Germinal center (tissue), 1 donor: ENCODE results near the gene CIB2.
"Not testable (repeated sequence)": the region's sequence is repeated elsewhere in the genome, so short reads cannot be mapped to it uniquely, and the experiment has no call there.

Source experiments
- DNase-seq: peaks from one replicate; pipeline ENCODE4 v3.0.0; 2012; ENCODE audit warnings: mixed read lengths, low spot score

Gene CIB2

DNA sequence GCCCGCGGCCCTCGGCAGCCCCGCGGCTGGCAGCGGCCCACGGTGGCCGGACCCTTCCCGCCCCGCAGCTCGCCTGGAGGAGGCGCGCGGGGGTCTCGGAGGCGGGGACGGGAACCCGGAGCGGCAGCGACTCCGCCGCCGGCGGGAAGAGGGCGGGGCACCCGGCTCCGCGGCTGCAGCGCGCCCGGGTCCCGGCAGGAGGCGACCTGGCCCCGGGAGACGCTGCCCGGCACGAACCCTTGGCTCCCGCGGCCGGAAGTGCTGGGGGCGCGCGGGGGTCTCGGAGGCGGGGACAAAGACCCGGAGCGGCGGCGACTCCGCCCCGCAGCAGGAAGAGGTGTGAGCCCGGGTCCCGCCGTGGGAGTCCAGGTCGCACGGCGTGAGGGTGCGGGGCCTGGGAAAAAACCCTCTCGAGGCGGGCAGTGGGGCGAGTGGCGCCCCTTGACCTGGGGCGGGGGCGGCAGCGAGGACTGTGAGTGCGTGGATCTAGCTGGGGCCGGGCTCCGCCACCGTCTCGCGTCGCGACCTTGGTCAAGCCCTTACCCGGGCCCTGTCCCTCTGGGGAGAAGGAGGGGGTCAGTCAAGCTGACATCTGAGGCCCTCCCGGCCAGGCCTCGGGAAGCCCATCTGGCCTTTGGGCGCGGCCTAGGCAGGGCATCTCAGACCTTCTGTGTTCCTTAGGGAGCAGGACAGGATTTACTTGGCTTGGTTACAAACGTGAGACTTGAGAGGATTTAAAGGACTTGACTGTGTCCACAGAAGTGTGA, at the start of gene CIB2:
CIB2 (minus strand) TSS at position 151 of the 767 bp plus-strand sequence. CDS start 230 bp downstream, outside the sequence.
- peak; percentile 92 for DNase-seq

DNA sequence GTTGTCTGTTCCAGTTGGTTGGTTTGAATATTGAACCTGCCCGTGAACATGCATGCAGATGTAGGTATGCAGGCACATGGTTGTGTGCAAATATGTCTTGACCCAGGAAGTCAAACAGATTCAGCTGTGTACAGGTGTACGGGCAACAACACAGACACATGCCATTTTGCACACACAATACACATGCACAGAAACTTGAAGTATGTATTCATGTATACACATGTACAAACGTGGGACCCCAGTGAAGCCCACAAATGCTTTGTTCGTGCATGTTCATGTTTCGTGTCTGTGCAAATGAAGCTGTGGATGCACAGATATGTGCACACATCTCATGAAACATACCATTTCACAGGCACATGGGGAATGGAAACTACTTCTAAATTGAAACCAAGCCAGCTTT, 48.7 kb upstream of the CIB2 start:
- no peak for DNase-seq

DNA sequence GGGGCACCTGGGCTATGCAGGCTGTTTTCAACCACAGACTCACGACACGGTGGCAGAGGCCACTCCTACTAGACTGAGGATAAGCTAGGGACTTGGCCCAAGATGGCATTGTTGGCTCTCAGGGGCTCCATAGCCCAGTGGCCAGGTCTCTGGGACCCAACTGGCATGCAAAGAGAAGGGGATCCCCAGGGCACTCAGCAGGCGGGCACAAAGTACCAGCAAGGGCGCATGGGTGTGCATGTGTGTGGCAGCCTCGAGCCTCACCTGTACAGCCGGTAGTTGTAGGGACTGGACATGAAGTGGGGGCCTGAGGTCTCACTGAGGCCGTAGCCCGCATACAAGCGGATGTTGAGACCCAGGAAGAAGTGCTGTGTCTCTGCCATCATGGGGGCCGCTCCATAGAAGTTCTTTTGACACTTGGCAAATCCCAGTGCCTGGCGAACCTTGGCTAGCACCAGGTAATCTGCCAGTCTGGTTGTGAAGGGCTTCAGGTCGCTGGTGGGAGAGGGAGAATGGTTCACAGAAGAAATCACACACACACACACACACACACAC, 48.1 kb upstream of the CIB2 start:
- DNase-seq = no peak

DNA sequence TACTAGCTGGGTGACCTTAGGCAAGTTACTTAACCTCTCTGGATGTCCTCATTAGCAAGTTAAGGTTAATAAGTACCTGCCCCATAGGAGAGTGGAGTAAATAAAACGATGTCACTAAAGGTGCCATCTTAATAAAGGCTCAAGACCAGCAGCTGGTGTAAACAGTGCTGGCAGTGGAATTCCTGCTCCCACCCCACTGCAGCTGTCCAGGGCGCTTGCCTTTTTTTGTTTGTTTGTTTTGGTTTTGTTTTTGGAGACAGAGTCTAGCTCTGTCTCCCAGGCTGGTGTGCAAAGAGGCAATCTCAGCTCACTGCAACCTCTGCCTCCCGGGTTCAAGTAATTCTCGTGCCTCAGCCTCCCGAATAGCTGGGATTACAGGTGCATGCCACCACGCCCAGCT, 46.8 kb upstream of the CIB2 start:
- DNase-seq = no peak

DNA sequence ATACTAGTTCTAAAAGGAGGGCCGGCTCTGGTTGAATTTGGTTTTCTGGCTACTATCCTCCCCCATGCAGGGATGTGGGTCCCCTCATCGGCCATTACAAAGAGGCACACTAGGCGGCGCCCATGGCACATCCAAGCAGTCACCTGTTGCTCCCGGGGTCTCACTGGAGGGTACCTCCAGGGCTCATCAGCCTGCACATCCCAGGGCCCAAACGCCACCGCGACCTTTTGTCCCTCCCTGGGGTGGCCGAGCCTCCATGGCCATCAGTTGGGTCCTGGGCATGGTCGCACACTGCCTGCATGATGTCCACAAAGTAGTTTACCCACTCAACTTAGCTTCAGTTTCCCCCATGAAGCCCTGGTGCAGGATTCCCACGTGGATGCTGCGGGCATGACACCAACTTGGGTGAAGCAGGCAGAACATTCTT, 46.2 kb upstream of the CIB2 start:
- peak; percentile 52 for DNase-seq

DNA sequence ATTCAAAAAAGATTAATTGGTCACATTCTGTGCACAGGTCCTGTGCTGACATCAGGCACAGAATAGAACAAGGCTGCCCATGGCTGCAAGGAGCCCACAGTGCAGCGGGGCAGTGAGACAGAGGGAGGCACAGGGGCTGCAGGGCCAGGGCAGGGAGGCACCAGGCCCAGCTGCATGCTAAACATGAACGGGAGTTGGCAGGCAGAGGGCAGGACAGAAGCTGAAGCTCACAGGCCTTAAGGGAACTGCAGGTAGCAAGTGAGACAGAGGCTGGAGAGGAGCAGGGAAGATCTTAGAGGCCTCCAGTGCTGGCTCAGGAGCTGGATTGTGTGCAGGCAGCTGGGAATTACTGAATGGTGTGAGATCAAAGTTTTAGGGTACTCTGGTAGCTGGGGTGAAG, 44.1 kb upstream of the CIB2 start:
- DNase-seq = no peak

DNA sequence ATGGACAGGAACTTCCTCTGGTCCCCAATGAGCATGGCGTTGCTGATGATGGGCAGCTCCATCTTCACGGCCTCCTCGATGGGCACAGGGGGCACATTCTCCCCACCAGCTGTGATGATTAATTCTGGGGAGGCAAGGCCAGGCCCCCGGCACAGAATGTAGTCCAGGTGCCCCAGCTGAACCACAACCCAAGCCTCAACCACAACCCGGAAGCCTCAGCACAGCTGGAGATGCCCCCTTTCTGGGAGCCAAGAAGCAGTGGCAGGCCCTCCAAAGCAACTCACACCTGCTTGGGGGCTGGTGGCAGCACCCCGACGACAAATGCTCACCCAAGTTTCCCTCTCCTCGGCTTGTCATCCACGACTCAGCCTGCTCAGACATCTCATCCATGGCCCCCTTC, 43.2 kb upstream of the CIB2 start:
- no peak for DNase-seq

DNA sequence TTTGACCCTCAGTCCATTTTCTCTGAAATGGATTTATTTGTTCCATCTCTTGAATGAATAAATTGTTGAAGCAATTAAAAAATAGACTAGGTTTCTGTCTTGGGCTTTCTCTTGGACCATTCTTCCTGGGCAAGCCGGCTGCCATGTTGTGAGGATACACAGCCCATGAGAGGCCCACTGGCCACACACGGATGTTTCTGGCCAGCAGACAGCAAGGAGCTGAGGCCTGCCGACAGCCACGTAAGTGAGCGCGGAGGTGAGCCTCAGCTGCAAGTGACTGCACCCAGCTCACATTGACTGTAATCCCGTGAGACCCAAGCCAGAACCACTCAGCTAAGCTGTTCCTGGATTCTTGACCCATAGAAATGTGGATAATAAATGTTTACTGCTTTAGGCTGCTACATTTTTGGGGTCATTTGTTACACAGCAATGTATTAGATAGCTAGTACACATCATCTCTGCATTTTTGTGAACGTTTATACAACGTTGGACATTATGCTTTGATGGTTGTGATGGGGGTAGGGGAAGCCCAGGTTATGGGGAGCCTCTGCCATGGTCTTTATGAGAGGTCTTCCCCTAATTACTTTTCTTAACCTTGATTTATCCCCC, 40.7 kb upstream of the CIB2 start:
- no peak for DNase-seq

DNA sequence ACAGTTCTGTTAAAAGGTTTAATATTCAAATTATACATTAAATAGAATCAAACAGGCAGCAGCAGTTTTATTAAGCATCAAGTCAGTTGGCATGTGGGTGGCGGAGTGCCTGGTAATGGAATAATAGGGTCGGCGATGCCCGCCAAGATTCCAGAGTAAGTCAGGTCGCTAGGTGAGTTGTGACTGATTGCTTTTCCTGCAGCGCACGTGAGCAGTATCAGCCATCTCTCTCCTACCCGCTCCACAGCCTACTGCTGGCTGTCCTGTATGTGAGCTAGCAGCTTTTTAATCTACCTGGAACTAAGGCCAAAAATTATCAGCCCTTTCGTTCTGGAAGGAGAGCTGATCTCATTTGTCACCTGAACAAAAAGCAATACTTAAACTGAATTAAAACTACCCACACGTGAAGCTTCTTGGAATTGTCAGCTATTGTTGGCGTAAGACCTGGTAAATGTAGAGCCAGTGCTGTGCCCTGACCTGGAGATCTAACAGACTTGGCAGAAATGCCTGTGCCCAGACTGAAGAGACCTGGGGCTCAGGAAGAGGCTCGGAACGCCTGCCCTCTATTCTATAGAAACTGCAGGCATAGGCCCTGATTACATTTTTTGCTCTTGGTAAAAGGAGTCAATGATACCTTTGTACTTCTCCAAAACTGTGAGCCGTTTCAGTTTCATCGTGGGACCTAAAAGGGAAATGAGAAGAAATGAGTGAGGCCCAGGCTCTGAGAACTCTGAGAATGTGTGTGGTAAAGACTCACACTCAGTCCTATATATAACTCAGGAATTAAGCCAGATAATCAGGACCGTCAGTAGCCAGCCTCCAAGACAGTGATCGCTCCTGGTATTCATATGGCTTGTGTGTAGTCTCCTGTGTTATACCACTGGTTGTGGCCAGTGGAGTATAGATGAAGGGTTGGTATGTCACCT, 39.9 kb upstream of the CIB2 start:
- DNase-seq = no peak

DNA sequence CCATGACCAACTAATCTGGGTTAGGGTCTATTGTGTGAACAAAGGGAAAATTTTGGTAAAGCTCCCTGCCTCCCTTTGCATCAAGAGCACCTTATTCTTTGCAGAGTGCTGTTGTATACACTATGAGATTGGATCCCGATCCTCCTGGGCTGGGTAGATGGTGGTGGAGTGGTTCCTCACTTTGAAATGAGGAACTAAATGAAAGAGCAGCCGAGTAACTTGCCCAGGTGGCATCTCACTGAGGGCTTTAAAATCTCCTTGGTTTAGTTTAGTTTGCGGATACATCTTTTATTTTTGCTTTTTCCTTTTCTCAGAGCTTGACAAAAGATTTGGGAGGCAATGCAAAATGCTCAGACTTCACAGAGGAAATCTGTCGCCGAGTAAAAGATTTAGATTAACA, 37.4 kb upstream of the CIB2 start:
- no peak for DNase-seq

DNA sequence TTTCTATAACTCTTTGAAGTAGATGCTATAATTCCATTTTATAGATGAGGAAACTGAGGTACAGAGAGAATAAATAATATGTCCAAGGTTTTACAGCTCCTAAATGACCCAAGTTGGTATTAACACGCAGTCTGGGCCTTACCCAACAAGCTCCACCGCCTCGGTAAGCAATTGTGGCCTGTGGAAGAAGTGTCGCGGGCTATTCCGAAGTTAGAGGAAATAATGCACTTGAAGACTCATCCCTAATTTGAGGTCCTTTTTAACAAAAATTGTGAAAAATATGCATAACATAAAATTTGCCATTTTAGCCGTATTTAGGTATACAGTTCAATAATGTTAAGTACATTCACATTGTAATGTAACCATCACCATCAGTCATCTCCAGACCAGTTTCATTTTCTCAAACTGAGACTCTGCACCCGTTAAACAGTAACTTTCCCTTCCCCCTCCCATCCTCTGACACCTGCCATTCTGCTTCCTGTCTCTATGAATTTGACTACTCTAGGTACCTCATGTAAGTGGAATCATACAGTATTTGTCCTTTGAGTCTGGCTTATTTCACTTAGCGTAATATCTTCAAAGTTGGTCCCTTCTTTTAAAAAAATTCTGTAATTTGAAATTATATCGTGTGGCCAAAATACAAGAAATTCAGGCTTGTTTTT, 36.1 kb upstream of the CIB2 start:
- no peak for DNase-seq

DNA sequence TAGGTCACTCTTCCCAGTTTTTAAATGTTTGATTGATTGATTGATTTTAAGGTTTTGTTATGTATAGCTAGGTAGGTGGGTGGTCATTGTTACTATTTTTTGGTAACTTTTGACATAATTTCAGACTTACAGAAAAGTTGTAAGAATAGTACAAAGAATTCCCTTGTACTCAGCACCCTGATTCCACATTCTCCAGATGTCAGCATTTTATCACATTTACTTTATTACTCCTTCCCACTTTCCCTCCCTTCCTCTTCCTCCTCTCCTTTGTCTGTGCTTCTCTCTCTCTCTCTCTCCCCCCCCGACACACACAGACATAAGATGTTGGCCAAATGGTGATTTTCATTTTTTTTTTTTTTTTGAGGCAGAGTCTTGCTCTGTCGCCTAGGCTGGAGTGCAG, 32.8 kb upstream of the CIB2 start:
- no peak for DNase-seq

DNA sequence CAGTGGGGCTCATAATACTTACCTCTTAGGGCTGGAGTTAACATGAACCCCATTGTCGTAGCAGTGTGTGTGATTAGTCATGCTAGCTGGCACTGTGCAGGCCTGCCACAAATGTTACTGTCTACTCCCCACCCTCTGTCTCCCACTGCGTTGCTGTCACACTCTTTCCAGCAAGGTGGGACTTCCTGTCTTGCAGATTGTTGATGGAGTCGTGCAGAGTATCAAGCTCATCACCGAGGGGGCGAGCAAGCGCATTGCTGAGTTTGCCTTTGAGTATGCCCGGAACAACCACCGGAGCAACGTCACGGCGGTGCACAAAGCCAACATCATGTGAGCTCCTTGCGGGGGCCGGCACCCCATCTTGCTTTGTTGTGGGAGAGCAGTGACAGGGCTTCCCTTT, 30.8 kb upstream of the CIB2 start:
- no peak for DNase-seq

DNA sequence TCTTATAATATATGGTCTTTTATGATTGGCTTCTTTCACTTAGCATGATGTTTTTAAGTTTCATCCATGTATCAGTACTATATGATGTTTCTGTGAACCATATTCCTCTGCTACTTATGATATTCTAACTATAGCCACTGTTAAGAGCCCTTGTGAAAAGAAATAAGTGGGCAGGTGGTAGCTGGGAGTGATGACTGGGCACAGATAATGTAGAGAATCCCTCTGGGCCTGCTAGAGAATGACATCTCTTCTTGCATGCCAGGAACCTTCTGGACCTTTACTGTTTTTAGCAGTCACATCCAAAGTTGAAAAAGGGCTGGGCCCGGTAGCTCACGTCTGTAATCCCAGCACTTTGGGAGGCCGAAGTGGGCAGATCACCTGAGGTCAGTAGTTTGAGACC, 28.1 kb upstream of the CIB2 start:
- DNase-seq = no peak

DNA sequence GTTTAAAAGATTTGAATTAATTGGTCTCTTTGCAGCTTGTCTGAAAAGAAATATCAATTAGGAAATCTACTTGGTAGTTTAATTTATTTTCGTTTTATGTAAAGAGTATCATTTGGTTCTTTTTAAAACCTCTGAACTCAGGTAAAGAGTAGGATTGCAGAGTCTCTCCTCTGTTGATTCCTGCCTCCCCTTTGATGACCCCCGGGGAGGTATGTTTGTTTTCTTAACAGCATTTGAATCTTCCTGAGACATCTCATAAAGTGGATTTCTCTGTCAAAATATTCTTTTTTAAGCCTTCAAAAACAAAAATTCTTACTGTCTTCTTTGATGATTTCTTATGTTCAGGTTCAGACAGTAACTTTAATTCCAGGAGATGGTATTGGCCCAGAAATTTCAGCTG, 26.0 kb upstream of the CIB2 start:
- DNase-seq = no peak

DNA sequence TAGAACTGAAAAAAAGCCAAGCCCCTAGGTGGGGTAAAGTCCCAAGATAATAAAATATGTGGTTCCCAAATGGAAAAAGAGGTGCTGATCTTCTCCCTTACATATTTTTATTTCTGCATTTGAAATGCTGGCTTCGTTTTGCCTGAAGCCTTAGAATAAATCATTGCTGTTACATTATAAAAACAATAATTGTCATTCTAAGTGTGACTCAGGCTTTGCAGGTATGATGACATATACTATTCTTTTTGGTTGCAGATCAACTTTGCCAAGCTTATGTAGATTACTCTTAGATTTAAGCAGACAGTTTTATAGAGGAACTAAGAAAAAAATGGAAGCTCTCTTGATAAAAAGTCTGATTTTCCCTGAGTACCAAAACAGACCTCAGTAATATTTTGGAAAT, 25.4 kb upstream of the CIB2 start:
- no peak for DNase-seq

DNA sequence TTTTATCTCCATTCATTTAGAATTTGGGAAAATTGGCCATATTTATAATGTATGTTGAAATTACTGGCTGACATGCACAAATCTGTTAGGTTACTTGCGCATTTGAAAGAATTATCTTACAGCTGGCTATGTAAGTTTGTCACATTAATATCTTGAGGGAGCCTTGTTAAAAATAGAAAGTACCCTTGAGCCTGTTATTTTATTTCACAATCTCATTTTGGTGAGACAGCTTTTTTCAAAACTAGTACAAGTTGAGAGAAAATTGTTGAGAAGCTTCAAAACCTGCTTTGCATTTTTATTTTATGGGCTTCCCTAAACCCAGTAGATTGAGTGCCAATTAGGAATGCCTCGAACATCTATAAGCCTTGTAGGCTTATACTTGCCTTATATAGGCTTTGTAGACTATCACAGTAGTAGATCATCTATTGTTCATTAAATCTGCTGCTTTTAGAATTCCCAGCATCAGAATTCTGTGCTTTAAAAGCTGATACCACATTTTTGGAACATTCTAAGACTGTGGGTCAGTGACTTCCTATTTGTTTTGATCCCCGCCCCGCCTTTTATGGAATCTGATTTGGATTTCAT, 24.2 kb upstream of the CIB2 start:
- no peak for DNase-seq

DNA sequence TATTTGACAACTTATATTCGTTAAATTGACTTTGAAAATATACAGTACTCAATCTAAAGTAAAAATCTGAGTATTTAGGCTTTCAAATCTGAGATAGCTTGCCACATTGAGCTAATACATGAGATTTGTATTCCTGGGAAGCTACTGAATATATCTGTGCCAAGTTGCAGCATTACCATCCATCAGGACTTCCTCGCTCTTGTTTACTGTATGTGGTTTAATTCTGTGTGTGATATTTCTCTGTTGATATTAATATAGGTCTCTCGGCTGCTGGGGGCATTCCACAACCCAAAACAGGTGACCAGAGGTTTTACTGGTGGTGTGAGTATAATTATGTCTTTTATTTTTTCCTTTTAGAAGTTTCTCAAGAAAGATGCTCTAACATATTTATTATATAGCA, 23.7 kb upstream of the CIB2 start:
- DNase-seq = no peak

DNA sequence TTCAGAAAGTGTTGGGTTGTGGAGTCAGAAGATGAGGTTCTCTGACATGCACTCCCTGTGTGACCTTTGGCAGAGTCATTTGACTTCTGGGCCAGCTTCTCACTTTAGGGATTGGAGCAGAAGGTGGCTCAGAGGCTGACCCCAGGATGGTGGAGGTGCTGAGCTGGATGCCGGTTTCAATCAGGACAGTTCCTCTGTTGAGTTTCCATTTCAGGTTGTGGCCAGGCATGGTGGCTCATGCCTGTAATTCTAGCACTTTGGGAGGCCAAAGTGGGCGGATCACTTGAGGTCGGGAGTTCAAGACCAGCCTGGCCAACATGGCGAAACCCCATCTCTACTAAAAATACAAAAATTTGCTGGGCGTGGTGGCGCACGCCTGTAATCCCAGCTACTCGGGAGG, 19.8 kb upstream of the CIB2 start:
- not testable (repeated sequence) for DNase-seq

DNA sequence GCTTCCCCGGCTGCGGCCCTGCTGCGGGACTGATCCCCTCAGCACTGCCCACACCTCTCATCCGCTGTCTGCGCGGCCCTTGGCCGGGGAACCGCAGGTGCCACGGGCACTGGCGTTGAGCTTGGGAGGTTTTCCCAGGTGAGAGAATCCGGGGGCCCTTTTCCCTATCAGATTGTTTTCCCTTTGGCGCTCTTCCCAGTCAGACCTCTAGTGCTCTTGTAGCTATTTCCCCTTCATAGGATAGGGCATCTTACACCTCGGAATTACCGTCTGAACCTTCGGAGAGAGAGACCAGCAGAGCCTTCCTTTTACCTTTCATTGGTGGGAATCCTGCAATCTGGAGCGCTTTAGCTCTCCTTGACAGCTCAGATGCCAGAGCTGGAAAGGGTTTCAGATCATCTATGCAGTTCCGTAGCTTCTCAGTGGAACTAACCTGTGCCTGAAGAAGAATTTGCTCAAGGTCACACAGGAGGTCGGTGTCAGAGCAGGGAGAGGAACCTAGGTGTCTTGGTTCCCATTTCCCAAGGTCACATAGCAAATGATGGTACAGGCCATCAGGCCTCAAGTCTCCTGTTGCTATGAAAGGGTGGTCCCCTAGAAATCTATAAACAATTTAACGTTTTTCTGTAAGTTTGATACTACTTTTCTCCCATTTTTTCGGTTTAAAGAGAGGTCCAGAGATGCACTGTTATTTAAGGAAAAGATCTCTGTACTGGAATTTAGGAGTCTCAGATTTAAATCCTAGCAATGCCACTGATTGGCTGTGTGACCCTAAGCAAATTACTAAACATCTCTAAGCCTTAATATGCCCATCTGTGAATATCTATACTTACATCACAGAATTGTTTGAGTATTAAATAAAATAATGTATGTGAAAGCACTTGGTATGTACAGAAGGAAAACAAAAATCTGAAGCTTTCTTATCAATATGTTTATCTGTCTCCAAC, 18.8 kb upstream of the CIB2 start:
- no peak for DNase-seq
